Activated T-cell treated with anti-CD3 and anti-CD28 coated beads, Interleukin-2, amount 50 U/mL, for 1 hour (primary cell): ENCODE data around the gene DENND1A.

Source experiments
- DNase-seq: peaks from one replicate; pipeline ENCODE4 v3.0.0-alpha.2; 2020

The DENND1A gene

DNA sequence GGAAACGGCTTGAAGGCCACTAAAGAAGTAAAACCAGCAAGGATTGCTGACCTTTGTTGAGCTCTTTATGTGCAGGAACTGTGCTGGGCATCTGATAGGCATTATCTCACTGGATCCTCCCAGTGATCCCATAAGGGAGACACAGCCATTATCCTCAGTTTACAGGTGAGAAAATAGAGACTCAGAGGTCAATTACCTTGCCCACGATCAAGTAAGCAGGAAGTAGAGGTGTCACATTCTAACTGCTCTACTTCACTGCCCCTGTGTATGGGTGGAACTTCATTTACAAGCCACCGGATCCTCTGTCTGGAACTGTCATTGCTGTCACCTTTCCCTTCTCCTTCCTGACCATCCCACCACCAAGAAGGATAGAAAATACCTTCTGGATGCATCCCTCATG lies 325.1 kb downstream of the DENND1A start:
- no peak for DNase-seq

DNA sequence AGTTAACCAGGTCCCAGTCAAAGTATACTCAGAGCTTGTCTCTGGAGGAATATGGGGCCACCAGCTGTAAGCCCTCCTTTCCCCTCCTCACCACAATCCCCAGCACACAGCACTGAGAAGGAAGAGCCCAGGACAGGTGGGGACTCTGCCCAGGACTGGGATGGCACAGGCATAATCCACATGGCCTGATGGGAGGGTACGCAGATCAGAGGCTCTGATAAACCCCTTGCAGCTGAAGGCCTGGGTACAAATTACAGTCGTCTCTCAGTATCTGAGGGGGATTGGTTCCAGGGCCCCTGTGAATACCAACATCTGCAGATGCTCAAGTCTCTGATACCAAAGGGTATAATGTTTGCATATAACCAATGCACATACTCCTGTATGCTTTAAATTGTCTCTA lies 328.1 kb downstream of the DENND1A start:
- no peak for DNase-seq

DNA sequence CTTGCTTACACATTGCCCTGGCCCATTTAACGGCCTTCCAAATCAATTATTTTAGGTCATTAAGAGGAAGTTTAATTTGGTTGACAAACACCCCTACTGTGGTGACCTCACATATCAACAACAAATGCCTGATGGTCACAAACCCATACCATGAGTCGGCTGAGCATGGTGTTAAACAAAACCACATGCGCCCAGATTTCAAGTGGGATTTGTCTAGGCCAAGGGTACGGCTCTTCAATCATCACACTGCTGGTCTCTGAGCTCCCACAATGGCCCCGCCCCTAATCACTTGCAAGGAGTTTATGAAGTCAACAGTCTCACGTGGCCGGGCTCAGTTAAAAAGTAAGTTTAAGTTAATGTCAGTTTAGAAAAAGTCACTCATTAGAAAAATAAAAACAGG lies 330.1 kb downstream of the DENND1A start:
- no peak for DNase-seq

DNA sequence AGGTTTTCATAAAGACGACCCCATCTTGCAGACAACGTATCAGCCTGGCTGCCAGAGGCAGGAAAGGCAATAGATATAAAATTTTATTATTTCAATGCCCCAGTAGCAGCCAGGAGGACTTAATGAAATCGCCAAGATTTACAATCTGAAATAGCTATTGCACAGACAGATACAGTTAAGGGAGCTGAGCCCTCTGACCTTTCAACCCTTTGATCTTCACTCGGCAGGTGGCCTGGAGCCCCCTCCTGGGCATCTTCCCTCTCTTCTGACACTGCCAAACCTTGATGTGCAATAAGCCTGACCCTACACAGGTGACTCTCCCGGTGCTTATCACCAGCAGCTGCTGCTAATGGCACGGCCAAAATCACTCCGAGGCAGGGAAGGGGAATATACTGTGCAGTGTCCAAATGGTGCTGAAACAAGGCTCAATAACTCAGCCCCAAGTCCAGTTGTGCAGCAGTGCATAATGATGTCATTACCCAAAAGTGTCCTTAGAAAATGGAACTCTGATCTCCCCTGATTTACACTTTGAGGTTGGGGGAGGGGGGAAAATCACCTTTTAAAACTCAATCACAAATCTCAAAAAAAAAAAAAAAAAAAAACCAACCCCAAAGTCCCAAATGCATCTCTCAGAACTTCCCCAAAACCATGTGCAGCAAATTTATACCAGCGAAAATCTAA lies 331.9 kb downstream of the DENND1A start:
- no peak for DNase-seq

DNA sequence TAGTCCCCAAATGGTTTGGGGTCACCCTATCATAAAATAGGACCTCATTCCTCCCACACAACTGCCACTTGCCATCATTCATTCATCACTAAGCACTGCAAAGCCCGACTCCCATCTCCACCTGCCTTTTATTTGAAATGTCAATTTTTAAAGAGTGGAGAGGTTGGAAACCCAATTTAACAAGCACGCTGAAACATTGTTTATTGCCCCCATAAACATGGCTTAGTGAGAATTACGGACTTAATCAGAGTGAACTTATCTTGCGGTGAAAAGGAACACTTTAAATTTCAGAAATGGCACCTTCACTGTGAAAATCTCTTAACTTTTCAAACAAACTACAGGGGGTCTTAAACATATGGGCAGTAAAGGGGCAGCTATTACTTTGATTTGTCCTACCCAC lies 332.9 kb downstream of the DENND1A start:
- DNase-seq: no peak

DNA sequence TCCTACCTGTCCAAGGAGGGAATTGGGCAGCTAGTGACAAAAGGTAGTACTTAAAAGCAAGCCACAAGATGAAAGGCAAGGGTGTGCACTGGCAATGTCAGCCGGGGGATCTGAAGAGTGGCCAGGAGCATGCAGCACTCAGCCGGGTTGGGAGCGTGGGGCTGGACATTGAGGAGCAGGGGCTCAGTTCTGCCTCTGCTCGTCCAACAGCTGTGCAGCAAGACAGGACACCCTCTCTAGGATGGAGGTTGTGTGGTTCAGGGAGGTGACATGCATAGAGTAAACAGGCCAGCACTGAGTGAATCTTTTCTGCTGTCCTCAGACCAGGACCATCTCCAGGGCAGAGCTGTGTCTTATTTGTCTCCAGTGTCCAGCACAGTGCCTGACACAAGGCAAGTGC lies 338.6 kb downstream of the DENND1A start:
- no peak for DNase-seq

DNA sequence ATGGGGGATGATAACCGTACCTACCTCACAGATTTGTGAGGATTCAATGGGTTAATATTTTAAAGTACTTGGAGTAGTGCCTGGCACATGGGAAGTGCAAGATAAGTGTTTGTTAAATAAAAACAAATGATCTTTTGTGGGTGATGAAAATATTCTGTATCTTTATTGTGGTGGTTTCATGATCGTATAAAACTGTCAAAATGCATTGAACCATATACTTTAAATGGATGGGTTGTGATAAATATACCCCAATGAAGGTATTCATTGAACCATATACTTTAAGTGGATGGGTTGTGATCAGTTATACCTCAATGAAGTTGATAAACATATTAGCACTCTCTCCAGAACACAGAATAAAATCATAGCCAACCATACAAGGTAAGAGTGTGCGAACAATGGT lies 339.4 kb downstream of the DENND1A start:
- no peak for DNase-seq

DNA sequence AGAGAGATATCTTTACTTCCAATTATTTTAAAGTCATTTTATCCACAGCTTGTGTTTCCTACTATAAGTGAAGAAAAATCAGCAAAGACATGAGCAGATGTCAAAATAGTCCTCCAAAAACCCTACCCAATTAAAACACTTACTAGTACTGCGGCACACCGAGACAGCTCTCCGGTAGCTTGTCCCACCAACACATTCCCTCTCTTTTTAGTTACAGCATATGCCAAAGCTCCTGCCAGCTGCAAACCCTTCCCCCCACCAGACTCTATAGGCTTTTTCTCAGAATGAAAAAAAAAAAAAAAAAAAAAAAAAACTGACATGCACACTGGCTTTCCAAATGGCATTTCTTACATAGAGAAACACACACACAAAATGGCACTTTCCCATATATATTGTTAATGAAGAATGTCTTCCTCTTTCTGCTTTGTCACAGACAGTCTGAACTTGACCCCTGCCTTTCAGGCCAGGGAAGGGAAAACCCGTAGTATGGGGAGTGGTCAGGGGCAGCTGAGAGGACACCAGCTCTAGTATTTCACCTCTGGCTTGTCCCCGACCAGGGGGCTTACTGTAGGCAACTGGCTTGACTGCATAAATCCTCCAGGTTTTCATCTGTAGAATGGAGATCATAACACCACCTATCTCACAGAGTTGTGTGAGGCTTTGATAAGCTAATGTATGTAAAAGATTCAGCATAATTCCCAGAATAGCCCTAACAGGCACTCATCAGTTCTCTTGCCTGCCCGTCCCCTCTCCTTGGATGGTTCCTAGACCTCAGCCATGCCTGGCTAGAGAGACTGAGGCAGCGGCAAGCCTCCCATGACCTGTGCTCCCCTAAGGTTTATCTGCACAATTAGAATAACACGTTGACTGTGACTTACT lies 340.3 kb downstream of the DENND1A start:
- DNase-seq: no peak

DNA sequence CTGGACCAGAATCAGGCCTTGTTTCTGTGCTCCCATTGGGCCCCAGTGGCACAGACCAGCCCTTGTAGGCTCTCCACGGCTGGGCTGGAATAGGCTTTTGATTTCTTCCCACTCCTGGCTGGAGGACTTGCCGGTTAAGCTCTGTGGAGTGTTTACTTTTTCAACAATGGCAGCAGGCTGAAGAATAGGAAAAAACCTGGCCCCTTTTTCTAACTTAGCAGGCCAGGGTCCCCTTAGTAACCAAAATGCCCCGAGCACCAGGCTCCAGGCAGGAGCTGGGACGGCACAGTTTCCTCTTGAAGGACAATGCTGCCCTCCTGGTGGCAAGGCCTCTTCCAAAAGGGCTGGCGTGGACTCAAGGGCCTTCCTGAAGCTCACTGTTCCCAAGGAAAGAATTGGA lies 343.7 kb downstream of the DENND1A start:
- DNase-seq: no peak

DNA sequence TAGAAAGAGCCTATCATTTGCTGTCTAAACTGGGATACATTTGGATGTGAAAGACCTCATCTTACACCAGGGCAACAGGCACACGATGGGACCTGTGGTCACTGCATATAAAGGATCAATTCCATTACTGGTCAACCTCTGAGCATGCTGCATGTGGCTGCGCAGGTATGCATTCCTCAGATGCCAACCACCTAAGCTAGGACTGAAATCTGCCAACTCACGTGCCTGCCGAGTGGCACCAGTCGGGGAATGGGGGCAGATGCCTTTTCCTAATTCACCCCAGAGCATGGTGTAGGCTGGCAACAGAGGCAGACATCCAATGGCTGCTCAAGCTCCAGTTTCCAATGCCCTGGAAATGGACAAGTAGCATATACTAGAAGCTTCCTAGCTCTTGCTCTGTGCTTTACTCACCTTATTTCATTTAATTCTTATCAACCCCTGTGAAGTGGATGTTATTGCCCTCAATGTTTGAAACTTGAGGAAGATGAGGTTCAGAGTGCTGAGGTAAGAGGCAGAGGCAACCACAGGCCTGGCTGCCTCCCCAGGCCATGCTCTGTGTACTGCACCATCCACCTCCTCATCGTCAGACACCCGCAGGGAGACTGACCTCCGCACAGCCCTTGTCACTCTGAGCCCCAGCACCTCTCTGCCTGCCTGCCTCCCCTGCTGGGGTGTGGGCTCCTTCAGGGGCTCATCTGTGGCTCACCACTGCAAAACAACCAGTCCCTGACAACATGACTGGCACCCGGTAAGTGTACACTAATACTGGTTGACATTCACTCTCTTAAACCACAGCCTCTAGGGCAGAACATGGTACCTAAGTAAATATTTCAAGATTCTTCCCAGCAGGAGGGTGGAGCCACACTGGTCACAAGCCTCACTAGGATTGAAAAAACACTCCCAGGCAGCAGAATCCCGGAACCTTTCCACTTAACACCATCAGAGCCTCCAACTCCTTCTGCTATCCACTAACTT lies 345.4 kb downstream of the DENND1A start:
- DNase-seq: no peak

DNA sequence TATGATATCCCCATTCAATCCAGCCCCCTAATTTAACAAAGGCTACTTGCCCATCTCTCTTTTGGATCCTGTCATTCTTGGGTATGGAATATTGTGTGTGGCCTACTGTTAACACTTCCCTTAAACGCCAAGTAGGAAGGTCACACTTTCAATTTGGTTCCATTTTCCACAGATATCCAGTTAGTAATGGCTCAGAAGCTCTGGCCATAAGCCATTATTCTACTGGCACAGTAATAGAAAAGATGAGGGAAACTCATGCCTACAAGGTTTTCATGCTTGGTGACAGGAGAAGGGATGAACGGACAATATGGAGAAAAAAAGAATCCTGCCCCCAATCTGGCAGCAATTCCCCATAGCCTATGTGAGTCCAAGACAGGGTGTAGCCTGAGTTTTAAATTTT lies 346.3 kb downstream of the DENND1A start:
- DNase-seq: no peak

DNA sequence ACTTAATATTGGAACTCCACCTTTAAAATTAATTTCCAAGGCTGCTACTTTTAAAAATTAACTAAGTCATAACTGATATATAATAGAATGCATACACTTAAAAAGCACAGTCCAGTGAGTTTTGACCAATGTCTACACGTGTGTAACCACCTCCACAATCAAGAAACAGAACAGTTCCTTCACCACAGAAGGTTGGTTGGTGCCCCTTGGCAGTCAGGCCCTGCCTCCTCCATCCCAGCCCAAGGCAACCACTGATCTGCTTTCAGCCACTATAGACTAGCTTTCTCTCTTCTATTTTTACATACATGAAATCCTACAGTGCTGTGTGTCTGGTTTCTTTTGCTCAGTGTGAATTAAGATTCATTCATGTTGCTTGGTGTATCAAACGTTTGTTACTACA lies 358.7 kb downstream of the DENND1A start:
- no peak for DNase-seq

DNA sequence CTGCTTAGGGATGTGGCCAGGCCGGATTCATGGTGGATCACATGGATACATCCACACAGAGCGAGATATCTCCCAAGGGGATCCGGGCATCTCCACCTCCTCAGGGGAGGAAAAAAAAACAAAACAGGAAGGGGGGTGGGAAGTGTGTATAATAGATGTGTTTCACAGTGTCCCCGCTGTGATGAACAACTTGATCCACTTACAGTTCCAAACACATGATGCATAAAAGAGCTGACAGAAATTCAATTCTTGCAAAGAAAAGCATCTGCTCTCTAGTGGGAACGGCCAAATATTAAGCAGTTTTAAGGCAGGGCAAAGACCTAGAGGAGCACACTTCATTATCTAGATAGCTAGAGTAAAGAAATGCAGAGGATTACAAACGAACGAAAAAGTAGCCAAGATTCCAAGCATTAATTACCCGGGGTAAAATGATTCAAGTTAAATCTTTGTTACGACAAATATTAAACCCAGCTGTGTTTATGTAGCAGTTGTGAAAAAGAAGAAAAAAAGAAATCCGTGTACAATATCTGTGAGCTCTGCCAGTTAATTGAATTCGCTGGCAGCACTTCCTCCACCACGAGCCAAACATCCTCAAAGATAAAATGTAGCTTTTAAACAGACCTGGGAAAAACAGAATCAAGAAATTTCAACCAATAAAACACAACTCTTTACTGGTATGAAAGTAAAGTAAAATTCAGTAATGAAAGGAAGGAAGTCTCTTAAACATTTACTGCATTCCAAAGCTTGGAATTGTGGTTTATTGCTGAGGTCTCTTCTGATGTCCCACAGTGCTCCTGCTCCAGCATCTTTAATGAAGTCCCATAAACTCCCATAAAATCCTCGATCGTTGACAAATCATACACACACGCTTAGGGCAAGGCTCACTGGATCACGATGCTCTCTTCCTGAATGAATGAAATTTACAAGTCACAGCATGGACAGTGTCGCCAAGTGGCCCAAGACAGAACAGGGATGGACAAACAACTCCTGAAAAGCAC lies 360.9 kb downstream of the DENND1A start:
- no peak for DNase-seq

DNA sequence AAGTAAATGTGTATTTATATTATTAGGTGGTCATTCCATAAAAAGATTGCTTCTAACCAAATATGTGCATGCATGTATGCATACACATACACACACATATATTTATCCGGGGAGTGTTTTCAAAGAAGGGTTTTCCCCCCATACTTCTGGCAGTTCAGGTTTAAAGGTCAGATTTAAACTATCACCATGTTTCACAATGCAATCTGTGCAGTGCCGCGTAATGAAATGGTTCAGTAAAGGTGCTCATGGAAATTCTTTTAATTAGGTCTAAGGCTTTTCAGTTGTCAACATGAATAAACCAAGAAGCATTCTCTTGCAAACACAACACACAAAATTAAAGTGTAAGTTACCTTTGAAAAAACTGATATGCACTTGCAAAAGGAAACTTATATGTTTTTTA lies 362.9 kb downstream of the DENND1A start:
- DNase-seq: no peak

DNA sequence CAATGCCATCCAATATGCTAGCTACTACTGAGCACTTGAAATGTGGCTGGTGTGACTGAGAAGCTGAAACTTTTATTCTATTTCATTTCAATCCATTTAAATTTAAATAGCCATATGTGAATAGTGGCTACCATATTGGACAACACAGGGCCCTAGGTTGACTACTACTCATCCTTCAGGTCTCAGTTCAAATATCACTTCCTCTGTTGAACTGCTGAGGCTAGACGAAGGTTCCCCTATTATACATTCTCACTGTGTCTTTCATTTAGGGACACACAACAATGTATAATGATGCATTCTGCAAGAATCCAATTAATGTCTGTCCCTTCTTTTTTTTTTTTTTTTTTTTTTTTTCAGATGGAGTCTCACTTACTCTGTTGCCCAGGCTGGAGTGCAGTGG lies 365.3 kb downstream of the DENND1A start:
- no peak for DNase-seq

DNA sequence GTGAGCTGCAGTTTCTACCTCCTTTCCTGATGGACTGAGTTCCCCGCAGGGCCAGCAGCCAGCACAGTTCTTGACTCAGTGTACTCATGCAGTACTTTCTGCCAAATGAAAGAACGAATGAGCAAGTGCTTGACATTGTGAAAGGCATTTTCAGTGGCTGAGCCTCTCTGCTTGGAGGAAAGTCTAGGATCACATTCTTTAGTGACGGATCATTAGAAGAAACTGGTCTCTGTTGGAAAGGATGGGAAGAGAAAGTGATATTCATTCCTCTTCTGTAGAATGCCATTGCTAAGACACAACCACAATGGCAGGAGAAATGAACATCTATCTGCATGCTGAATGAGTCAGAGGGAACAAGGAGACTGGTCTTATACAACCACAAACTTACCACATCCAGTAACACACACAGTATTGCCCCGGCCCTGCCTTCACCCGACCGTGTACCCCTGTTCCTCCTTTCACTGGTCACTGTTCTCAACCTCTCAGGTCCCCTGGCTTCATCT lies 367.0 kb downstream of the DENND1A start:
- no peak for DNase-seq

DNA sequence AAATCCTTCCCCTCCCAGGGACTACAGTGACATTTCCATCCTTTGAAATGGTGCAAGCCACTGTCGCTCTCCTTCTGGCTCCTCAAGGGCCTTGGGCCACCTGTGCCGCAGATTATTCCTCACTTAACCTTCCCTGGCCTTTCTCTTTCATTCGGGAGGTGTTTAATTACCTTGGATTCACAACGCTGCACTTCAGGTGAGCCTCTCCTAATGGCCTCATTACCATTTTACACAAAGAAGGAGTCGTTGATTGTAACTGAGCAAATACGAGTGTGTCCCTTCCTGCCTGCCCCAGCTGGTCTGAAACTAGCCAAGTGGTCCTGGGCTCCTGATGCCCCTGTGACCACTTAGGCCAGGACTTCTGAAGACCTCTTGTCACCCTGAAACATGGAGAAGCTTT lies 368.9 kb downstream of the DENND1A start:
- no peak for DNase-seq

DNA sequence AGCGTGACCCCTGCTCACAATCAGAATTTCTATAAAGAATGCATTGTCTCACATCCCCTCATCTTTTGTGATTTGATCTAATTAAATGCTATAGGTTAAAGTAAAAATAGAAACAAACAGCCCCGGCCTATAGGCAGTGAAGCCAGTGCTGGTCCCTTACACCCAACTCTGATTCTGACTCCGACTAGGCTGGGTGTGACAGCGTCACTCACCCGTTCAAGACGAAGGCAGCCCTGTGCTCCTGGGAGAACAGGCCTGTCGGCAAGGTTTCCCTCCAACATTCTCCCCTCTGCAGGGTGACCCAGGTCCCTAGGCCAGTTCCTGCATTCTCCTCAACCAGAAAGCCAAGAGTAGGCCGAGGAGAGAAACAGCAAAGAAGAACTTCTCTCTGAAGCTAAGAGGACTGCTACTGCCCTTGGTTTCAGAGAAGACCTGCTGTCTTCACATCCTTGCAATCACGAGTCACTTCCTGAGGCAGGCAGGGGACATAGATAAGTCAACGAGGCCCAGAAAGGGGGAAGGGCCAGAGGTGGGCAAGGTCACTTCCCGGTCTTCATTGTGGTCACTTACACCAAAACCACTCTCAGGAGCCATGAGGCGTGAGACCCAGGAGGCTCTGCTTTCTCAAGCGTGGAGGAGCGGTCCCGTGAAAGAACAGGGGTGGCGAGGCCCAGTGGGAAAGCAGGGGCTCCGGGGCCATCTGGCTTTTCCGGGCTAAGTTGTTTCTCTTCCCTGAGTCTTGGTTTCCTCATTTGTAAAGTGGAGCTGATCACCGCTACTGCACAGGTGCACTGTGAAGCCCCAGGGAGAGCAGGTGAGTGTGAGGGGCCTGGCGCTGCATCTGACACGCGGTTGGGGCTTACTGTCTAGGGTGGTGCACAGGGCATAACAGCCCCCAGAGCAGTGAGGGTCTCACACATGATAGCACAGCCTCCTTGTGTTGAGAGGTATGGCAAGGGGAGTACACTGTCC lies 373.2 kb downstream of the DENND1A start:
- DNase-seq: no peak

DNA sequence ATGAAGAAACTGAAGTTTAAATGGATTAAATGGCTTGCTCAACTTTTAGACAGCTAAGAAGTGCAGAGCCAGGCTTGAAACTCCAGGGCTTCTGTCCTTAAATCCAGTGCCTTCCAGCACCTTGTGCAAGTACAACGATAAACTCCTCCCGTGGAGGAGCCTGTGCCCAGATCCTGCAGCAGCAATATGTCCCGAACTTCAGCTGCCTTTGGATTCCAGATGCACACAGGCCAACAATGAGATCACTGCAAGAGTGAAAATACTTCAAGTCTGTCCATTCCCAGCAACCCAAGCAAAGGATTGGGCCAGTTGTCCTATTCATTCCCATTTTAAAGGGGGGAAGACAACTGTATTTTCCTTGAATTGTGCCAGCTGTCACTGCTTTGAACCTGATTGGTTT lies 374.3 kb downstream of the DENND1A start:
- no peak for DNase-seq

DNA sequence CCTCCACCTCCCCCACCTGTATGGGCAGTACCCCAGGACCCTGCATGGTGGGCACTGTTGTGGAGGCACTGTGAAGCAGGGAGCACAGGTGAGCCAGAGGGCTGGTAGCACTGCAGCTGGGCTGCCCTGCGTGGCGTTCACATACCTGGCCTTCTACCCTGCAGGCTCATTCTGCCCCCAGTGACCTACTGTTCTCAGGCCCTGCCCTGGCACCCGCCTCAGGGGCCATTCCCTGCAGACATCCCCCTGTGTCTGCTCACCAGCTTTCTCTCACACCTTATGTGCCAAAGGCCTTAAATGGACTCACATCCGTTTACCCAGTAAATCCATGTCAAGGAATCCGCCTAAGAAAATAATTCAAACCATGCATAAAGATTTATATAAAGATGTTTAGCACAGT lies 377.4 kb downstream of the DENND1A start:
- DNase-seq: no peak

DNA sequence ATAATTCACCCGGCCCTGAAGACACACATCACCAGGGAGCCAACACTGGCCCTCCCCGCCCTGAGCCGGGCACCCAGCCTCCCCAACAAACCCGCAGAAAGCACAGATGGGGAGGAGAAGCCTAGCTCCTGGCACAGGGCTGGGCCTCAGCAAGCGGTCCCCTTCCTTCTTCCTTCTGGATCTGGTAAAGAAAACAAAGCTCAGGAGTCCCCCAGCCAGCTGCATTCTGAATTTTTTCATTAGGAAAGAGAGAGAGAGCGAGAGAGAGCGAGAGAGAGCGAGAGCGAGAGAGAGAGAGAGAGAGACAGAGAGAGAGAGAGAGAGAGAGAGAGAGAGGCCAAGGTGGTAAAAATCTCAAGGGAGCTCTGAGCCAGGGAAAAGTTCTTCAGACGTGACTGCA lies 378.2 kb downstream of the DENND1A start:
- no peak for DNase-seq
